PC-9 (cell line): ENCODE measurements around the gene OCA2. TPM values are rescaled to one million over a fixed set of nuclear protein-coding genes. Genes with fewer than 3 reads are reported as not detected.
"Not testable (repeated sequence)": the region's sequence is repeated elsewhere in the genome, so short reads cannot be mapped to it uniquely, and the experiment has no call there.

Experiments used
- BruUV-seq: library from RNA; stranded (reverse); fragments of 400-500 nt; replicated peaks from 2 replicates; lab custom pipeline; 2021; lab: Mats Ljungman, UMichigan
- CTCF ChIA-PET: fragments of 300-600 bp; sonication (Branson Sonifier 250); formaldehyde crosslinking; loops from one replicate; lab custom pipeline; 2022; ENCODE audit warnings: antibody characterized with exemption; lab: Charles Lee
- POLR2A ChIA-PET: fragments of 300-600 bp; sonication (Branson Sonifier 250); formaldehyde crosslinking; loops from one replicate; lab custom pipeline; 2022; ENCODE audit warnings: antibody characterized with exemption; ENCODE audit not compliant: unreplicated experiment; lab: Charles Lee
- DNase-seq, 2 experiments: peaks; one replicate each; pipeline versions ENCODE4 v3.0.0 to v3.0.0-alpha.2; 2015 to 2022; ENCODE audit warnings: mixed read lengths in 1 of 2
- H2AFZ ChIP-seq: fragments of 200-600 bp; sonication (generic); 2 replicates; pipeline ENCODE4 v1.8.1; 2017; ENCODE audit warnings: antibody characterized with exemption
- H3F3A ChIP-seq: fragments of 200-600 bp; sonication (generic); 2 replicates; pipeline ENCODE4 v1.8.1; 2017; ENCODE audit warnings: antibody characterized with exemption, mild to moderate bottlenecking, low read depth; ENCODE audit not compliant: insufficient read depth
- H3K27ac ChIP-seq: fragments of 200-600 bp; sonication (generic); 2 replicates; pipeline ENCODE4 v1.6.1; 2016; ENCODE audit warnings: mixed run types
- H3K27me3 ChIP-seq: fragments of 200-600 bp; sonication (generic); 2 replicates; pipeline ENCODE4 v1.6.1; 2016; ENCODE audit warnings: low read depth, mixed run types; ENCODE audit not compliant: insufficient read depth
- H3K36me3 ChIP-seq: fragments of 200-600 bp; sonication (generic); 2 replicates; pipeline ENCODE4 v1.6.1; 2016; ENCODE audit warnings: low read depth, mixed run types
- H3K4me1 ChIP-seq: fragments of 200-600 bp; sonication (generic); replicated peaks from 2 replicates; pipeline ENCODE4 v1.6.1; 2016; ENCODE audit warnings: mixed run types; ENCODE audit not compliant: insufficient read depth
- H3K4me2 ChIP-seq: fragments of 200-600 bp; sonication (generic); 2 replicates; pipeline ENCODE4 v1.6.1; 2017; ENCODE audit warnings: mixed run types
- H3K4me3 ChIP-seq: fragments of 200-600 bp; sonication (generic); 2 replicates; pipeline ENCODE4 v1.6.1; 2016; ENCODE audit warnings: mixed run types
- H3K79me2 ChIP-seq: fragments of 200-600 bp; sonication (generic); 2 replicates; pipeline ENCODE4 v1.6.1; 2017; ENCODE audit warnings: low read depth, mixed run types
- H3K9me2 ChIP-seq: fragments of 200-600 bp; sonication (generic); 2 replicates; pipeline ENCODE4 v1.8.1; 2017; ENCODE audit warnings: mild to moderate bottlenecking; ENCODE audit not compliant: insufficient read depth
- H3K9me3 ChIP-seq: fragments of 200-600 bp; sonication (generic); 2 replicates; pipeline ENCODE4 v1.8.1; 2016; ENCODE audit warnings: low read depth; ENCODE audit not compliant: insufficient read depth
- H4K20me1 ChIP-seq: fragments of 200-600 bp; sonication (generic); 2 replicates; pipeline ENCODE4 v1.8.1; 2017; ENCODE audit not compliant: insufficient read depth
- CTCF ChIP-seq: fragments of 200-600 bp; sonication (generic); conservative IDR thresholded peaks from 2 replicates; pipeline ENCODE4 v1.6.1; 2017; ENCODE audit warnings: mixed run types, antibody characterized with exemption, mild to moderate bottlenecking, moderate library complexity
- EZH2 ChIP-seq: fragments of 200-600 bp; sonication (generic); IDR thresholded peaks from 2 replicates; pipeline ENCODE4 v1.8.0; 2017; ENCODE audit warnings: antibody characterized with exemption, low read depth
- intact Hi-C: fragments of 100-400 bp; cut with micrococcal nuclease; formaldehyde crosslinking; loops from one replicate; pipeline ENCODE4 v1.10.0; 2022; ENCODE audit not compliant: unreplicated experiment
- total RNA-seq: library from RNA; stranded (reverse); gene quantifications from 2 replicates; pipeline ENCODE4 v1.2.3, GENCODE V29; 2021

OCA2 gene
- total RNA-seq, 1 experiment from 2014 or later: not detected

DNA sequence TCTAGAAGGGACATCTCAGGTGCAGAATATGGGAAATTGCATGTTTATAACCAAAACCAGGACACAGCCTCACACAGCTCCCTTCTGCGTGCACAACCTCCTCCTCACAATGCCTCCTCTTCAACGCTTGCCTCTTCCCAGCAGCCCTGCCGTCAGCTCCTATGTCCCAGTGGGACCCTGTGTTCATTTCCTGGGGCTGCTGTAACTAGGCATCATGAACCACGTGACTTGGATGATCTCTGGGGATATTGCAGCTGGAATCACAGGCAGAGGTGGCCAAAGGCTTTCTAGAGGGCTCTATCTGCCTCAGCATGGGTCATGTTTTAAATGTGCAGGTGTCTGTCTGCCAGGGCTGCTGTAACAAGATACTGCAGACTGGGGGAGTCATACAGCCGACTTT is 375.3 kb downstream of the OCA2 start:
- no peaks in the 10 kb centered on the region for H3K9me3 ChIP-seq
- H3K27me3 ChIP-seq: peaks cover 4% of the 10 kb centered on the region; the same call in 1 of the 2 replicates
- TF ChIP-seq EZH2 (no peak), CTCF (no peak)
- no peaks in the 10 kb centered on the region for H4K20me1 ChIP-seq
- intact Hi-C loops: no loop called here
- BruUV-seq: no TSS peak
- no peak overlapping the region for H2AFZ ChIP-seq
- no peaks in the 10 kb centered on the region for H3K79me2 ChIP-seq
- H3F3A ChIP-seq: no peaks in the 10 kb centered on the region
- ChIA-PET CTCF (no interaction called here), POLR2A (no interaction called here)
- no peak overlapping the region for H3K27ac ChIP-seq
- H3K4me1 ChIP-seq: no peaks in the 10 kb centered on the region
- H3K36me3 ChIP-seq: no peaks in the 10 kb centered on the region
- no peak for DNase-seq
- no peak overlapping the region for H3K4me2 ChIP-seq
- no peak overlapping the region for H3K4me3 ChIP-seq
- H3K9me2 ChIP-seq: no peaks in the 10 kb centered on the region

- no peaks in the 10 kb centered on the region for H3K79me2 ChIP-seq
- DNase-seq: no peak
- no peaks in the 10 kb centered on the region for H3K9me2 ChIP-seq
- no peaks in the 10 kb centered on the region for H3K9me3 ChIP-seq
- ChIA-PET CTCF (no interaction called here), POLR2A (no interaction called here)
- H3F3A ChIP-seq: no peaks in the 10 kb centered on the region
- no peaks in the 10 kb centered on the region for H3K36me3 ChIP-seq
- intact Hi-C loops: no loop called here
- TF ChIP-seq CTCF (no peak), EZH2 (no peak)
- H3K4me3 ChIP-seq: no peak overlapping the region
- H3K4me1 ChIP-seq: no peaks in the 10 kb centered on the region
- no peaks in the 10 kb centered on the region for H4K20me1 ChIP-seq
- peaks cover 4% of the 10 kb centered on the region; the same call in 1 of the 2 replicates for H3K27me3 ChIP-seq
- H3K4me2 ChIP-seq: no peak overlapping the region
- H2AFZ ChIP-seq: no peak overlapping the region
- no peak overlapping the region for H3K27ac ChIP-seq
- no TSS peak for BruUV-seq
Observed at GRCh38 chr15:27722102-27722501, 377.0 kb downstream of the OCA2 start.

DNA sequence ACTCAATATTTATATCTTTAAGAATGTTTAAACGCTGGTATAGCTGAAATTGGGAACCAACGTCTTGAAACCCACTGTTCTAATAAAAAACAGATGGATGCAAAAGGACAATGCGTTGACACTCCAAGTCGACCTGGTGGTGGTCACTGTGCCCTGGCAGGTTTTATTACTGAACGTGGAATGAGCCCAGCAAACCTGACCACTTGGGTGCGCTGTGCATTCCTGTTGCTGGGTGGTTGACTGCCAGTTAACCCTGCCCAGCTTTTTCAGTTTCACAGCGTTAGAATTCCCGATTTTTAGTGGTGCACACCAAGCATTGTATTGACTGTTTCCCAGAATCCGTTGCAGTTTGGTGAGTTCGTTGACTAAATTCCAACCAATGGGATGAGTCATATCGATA is 384.4 kb downstream of the OCA2 start:
- no TSS peak for BruUV-seq
- no peak overlapping the region for H2AFZ ChIP-seq
- peaks cover 7% of the 10 kb centered on the region; the same call in 1 of the 2 replicates for H3K27me3 ChIP-seq
- no peak overlapping the region for H3K4me3 ChIP-seq
- H3K4me1 ChIP-seq: no peaks in the 10 kb centered on the region
- H3K27ac ChIP-seq: no peak overlapping the region
- no peak for DNase-seq
- H3K4me2 ChIP-seq: no peak overlapping the region
- H3K9me2 ChIP-seq: no peaks in the 10 kb centered on the region
- H3K9me3 ChIP-seq: no peaks in the 10 kb centered on the region
- H3K36me3 ChIP-seq: no peaks in the 10 kb centered on the region
- ChIA-PET CTCF (no interaction called here), POLR2A (no interaction called here)
- H3K79me2 ChIP-seq: no peaks in the 10 kb centered on the region
- no peaks in the 10 kb centered on the region for H4K20me1 ChIP-seq
- TF ChIP-seq CTCF: no peak
- TF ChIP-seq EZH2: no peak
- intact Hi-C loops: no loop called here
- no peaks in the 10 kb centered on the region for H3F3A ChIP-seq

DNA sequence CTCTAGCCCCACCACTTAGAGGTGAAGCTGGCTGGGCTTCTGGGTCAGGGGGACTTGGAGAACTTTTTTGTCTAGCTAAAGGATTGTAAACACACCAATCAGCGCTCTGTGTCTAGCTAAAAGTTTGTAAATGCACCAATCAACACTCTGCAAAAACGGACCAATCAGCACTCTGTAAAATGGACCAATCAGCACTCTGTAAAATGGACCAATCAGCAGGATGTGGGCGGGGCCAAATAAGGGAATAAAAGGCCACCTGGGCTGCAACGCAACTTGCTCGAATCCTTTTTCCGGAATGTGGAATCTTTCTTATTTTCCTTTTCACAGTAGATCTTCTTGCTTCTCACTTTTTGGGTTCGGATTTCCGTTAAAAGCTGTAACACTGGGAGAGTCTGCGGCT is 385.3 kb downstream of the OCA2 start:
- H4K20me1 ChIP-seq, H3K9me3 ChIP-seq, H3K36me3 ChIP-seq, H3K4me1 ChIP-seq, H2AFZ ChIP-seq, BruUV-seq, H3K27me3 ChIP-seq, H3F3A ChIP-seq, CTCF ChIA-PET, H3K9me2 ChIP-seq, H3K4me2 ChIP-seq, H3K27ac ChIP-seq, intact Hi-C loops, H3K4me3 ChIP-seq, H3K79me2 ChIP-seq, POLR2A ChIA-PET, DNase-seq: not testable (repeated sequence)
